ENCODE results near the gene GAS6.

The GAS6 gene

GRCh38 chr13:113806104-113806471, 57.8 kb downstream of the GAS6 start:
- peaks cover 30% of the 10 kb centered on the region for H3K9me3 ChIP-seq (ENCODE audit: severe bottlenecking)
- no peaks in the 10 kb centered on the region for H3K36me3 ChIP-seq
- no peak for TF ChIP-seq CTCF (IDR thresholded peaks at IDR 0.05; ENCODE audit: low read depth, low read length)
- H3K27me3 ChIP-seq (ENCODE audit: insufficient read depth, low read depth, severe bottlenecking): no peaks in the 10 kb centered on the region
- DNase-seq: no peak
- no peak overlapping the region for H3K27ac ChIP-seq
- no peak overlapping the region for H3K4me3 ChIP-seq (ENCODE audit: low read depth, low read length)

- Histone ChIP-seq H3K4me3 (ENCODE audit: low read depth, low read length) (no peak overlapping the region), H3K36me3 (no peaks in the 10 kb centered on the region), H3K9me3 (ENCODE audit: severe bottlenecking) (peaks cover 27% of the 10 kb centered on the region), H3K27ac (no peak overlapping the region), H3K27me3 (ENCODE audit: insufficient read depth, low read depth, severe bottlenecking) (no peaks in the 10 kb centered on the region)
- no peak for TF ChIP-seq CTCF (IDR thresholded peaks at IDR 0.05; ENCODE audit: low read depth, low read length)
- DNase-seq: no peak
Observed at GRCh38 chr13:113805431-113806103, 58.3 kb downstream of the GAS6 start.

- Histone ChIP-seq H3K36me3 (no peaks in the 10 kb centered on the region), H3K4me3 (ENCODE audit: low read depth, low read length) (no peak overlapping the region), H3K9me3 (ENCODE audit: severe bottlenecking) (peaks cover 22% of the 10 kb centered on the region), H3K27ac (no peak overlapping the region; the same call in 1 of the 2 replicates), H3K27me3 (ENCODE audit: insufficient read depth, low read depth, severe bottlenecking) (no peaks in the 10 kb centered on the region)
- no peak for DNase-seq
- TF ChIP-seq CTCF (IDR thresholded peaks at IDR 0.05; ENCODE audit: low read depth, low read length): no peak
Observed at GRCh38 chr13:113804703-113805430, 59.0 kb downstream of the GAS6 start.

- DNase-seq: no peak
- TF ChIP-seq CTCF (IDR thresholded peaks at IDR 0.05; ENCODE audit: low read depth, low read length): no peak
- Histone ChIP-seq H3K27me3 (ENCODE audit: insufficient read depth, low read depth, severe bottlenecking) (no peaks in the 10 kb centered on the region), H3K27ac (no peak overlapping the region), H3K36me3 (no peaks in the 10 kb centered on the region), H3K9me3 (ENCODE audit: severe bottlenecking) (peaks cover 18% of the 10 kb centered on the region), H3K4me3 (ENCODE audit: low read depth, low read length) (no peak overlapping the region)
Observed at GRCh38 chr13:113804017-113804702, 59.7 kb downstream of the GAS6 start.

- Histone ChIP-seq H3K36me3 (no peaks in the 10 kb centered on the region), H3K9me3 (ENCODE audit: severe bottlenecking) (peaks cover 13% of the 10 kb centered on the region), H3K27me3 (ENCODE audit: insufficient read depth, low read depth, severe bottlenecking) (no peaks in the 10 kb centered on the region), H3K4me3 (ENCODE audit: low read depth, low read length) (no peak overlapping the region), H3K27ac (no peak overlapping the region)
- TF ChIP-seq CTCF (IDR thresholded peaks at IDR 0.05; ENCODE audit: low read depth, low read length): no peak
- no peak for DNase-seq
Observed at GRCh38 chr13:113803409-113804016, 60.4 kb downstream of the GAS6 start.

Measured in WERI-Rb-1 (cell line).